Loucy (cell line): ENCODE measurements around the gene M1AP.
A peak's percentile ranks its signal among the peaks of the same experiment; 100 is the strongest.

Experiments
- H2AFZ ChIP-seq: fragments of 200-600 bp; sonication (generic); 2 replicates; pipeline ENCODE4 v1.6.0; 2016; ENCODE audit warnings: antibody characterized with exemption, mild to moderate bottlenecking, low read length, moderate library complexity
- H3F3A ChIP-seq: fragments of 200-600 bp; 2 replicates; pipeline ENCODE4 v1.6.0; 2016; ENCODE audit warnings: antibody characterized with exemption, low read depth, mild to moderate bottlenecking
- H3K27me3 ChIP-seq: fragments of 200-600 bp; sonication (generic); 2 replicates; pipeline ENCODE4 v1.6.1; 2014; ENCODE audit warnings: low read length, mild to moderate bottlenecking; ENCODE audit not compliant: insufficient read depth, poor library complexity, severe bottlenecking
- H3K36me3 ChIP-seq: fragments of 200-600 bp; sonication (generic); 2 replicates; pipeline ENCODE4 v1.6.1; 2016; ENCODE audit warnings: low read length; ENCODE audit not compliant: insufficient read depth
- H3K4me1 ChIP-seq: fragments of 200-600 bp; sonication (generic); 2 replicates; pipeline ENCODE4 v1.5.1; 2014; ENCODE audit warnings: low read length, mild to moderate bottlenecking; ENCODE audit not compliant: insufficient read depth, poor library complexity, severe bottlenecking
- H3K4me2 ChIP-seq: fragments of 200-600 bp; sonication (generic); 2 replicates; pipeline ENCODE4 v1.6.0; 2014; ENCODE audit warnings: antibody characterized with exemption, low read length, low read depth, mild to moderate bottlenecking; ENCODE audit not compliant: poor library complexity, severe bottlenecking
- H3K4me3 ChIP-seq: fragments of 200-600 bp; sonication (generic); 2 replicates; pipeline ENCODE4 v1.5.1; 2014; ENCODE audit warnings: low read length, mild to moderate bottlenecking, mixed read lengths; ENCODE audit not compliant: poor library complexity, severe bottlenecking
- H3K79me2 ChIP-seq: fragments of 200-600 bp; sonication (generic); 2 replicates; pipeline ENCODE4 v1.6.1; 2014; ENCODE audit warnings: low read length; ENCODE audit not compliant: insufficient read depth
- H3K9ac ChIP-seq: fragments of 200-600 bp; sonication (generic); 2 replicates; pipeline ENCODE4 v1.6.0; 2014; ENCODE audit warnings: mild to moderate bottlenecking, low read depth, low read length, moderate library complexity; ENCODE audit not compliant: poor library complexity, severe bottlenecking
- H3K9me2 ChIP-seq: fragments of 200-600 bp; sonication (generic); replicated peaks from 2 replicates; pipeline ENCODE4 v1.6.1; 2016; ENCODE audit warnings: low read depth, low read length, mixed read lengths
- H3K9me3 ChIP-seq: fragments of 200-600 bp; sonication (generic); 2 replicates; pipeline ENCODE4 v1.6.1; 2014; ENCODE audit warnings: mild to moderate bottlenecking, antibody characterized with exemption, low read length, low read depth; ENCODE audit not compliant: insufficient read depth
- H4K20me1 ChIP-seq: fragments of 200-600 bp; sonication (generic); 2 replicates; pipeline ENCODE4 v1.6.0; 2014; ENCODE audit warnings: antibody characterized with exemption, low read length, mild to moderate bottlenecking; ENCODE audit not compliant: insufficient read depth, poor library complexity, severe bottlenecking
- CTCF ChIP-seq: fragments of 200-600 bp; sonication (generic); conservative IDR thresholded peaks from 2 replicates; pipeline ENCODE4 v1.5.1; 2014; ENCODE audit warnings: mild to moderate bottlenecking, antibody characterized with exemption, low read length
- EZH2phosphoT487 ChIP-seq: fragments of 200-600 bp; IDR thresholded peaks from 2 replicates; pipeline ENCODE4 v1.6.1; 2018; ENCODE audit warnings: antibody characterized with exemption, mild to moderate bottlenecking, moderate library complexity, borderline replicate concordance

M1AP gene

DNA sequence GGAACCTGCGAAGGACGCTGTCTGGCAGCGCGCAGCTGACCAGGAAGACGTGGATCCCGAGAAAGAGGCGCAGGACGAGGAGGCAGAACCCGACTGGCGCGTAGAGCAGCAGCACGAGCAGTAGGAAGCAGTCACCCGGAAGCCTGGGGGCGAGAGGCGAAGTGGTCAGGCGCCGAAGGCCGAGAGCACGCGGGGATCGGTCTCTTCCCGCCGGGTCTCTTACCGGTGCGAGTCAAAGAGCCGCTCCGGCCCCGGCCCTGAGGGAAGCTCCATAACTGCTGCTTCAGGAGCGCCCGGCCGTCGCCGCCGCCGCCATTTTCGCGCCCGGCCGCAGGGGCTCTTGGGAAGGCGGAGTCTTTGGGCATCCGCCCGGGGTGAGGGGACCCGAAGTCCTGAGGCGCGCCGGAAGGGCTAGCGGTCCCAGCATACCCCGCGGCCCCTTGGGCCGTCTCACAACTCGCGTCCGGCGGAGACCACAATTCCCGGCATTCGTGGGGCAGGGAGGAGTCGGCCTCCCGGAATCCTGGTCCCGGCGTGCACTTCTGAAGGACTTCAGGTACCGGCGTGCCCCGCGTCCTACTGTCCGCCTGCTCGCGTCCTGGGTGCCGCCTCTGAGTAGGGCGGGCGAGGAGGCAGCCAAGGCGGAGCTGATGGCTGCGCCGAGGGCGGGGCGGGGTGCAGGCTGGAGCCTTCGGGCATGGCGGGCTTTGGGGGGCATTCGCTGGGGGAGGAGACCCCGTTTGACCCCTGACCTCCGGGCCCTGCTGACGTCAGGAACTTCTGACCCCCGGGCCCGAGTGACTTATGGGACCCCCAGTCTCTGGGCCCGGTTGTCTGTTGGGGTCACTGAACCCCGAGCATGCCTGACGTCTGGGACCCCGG lies 118.5 kb downstream of the M1AP start, which contains the start of the genes AUP1 and HTRA2:
Gene AUP1, minus strand, starts transcription at position 350 of the 882 bp plus-strand sequence. Its CDS starts 77 bp downstream, at position 273.
Gene HTRA2, plus strand, starts transcription at position 577 of the 882 bp plus-strand sequence. Its CDS starts 74 bp downstream, at position 651.
- H3K4me3 ChIP-seq: peak within 1 kb of the TSS; percentile 100
- H4K20me1 ChIP-seq: peaks cover 22% of the 10 kb centered on the region
- H3F3A ChIP-seq: 0 out of 2 replicates have a peak, but pooled peaks cover 3% of the 10 kb centered on the region
- no peak for TF ChIP-seq CTCF
- no peak for TF ChIP-seq EZH2phosphoT487
- H3K27me3 ChIP-seq: peaks cover 4% of the 10 kb centered on the region
- H3K4me1 ChIP-seq: peaks cover 35% of the 10 kb centered on the region
- no peaks in the 10 kb centered on the region for H3K9me2 ChIP-seq
- H3K79me2 ChIP-seq: peaks cover 53% of the 10 kb centered on the region
- peak within 1 kb of the TSS; percentile 100 for H3K4me2 ChIP-seq
- no peaks in the 10 kb centered on the region for H3K9me3 ChIP-seq
- H2AFZ ChIP-seq: peak within 1 kb of the TSS; percentile 92
- H3K36me3 ChIP-seq: peaks cover 20% of the 10 kb centered on the region; the same call in 1 of the 2 replicates
- peak within 1 kb of the TSS; percentile 93 for H3K9ac ChIP-seq

GRCh38 chr2:74528600-74529356 lies 119.4 kb downstream of the M1AP start:
- Histone ChIP-seq H3K36me3 (peaks cover 20% of the 10 kb centered on the region; the same call in 1 of the 2 replicates), H3F3A (0 out of 2 replicates have a peak, but pooled peaks cover 3% of the 10 kb centered on the region), H3K9me3 (no peaks in the 10 kb centered on the region), H2AFZ (peak overlapping the region; percentile 80), H3K4me2 (peak overlapping the region; percentile 100), H3K4me3 (peak overlapping the region; percentile 100), H3K9me2 (no peaks in the 10 kb centered on the region), H4K20me1 (peaks cover 22% of the 10 kb centered on the region), H3K4me1 (peaks cover 35% of the 10 kb centered on the region), H3K9ac (peak overlapping the region; percentile 93), H3K27me3 (peaks cover 4% of the 10 kb centered on the region), H3K79me2 (peaks cover 53% of the 10 kb centered on the region)
- TF ChIP-seq CTCF: peak; percentile 23
- TF ChIP-seq EZH2phosphoT487: no peak

GRCh38 chr2:74527741-74528140 lies 120.4 kb downstream of the M1AP start:
- Histone ChIP-seq H4K20me1 (peaks cover 22% of the 10 kb centered on the region), H3K4me1 (peaks cover 35% of the 10 kb centered on the region), H3K9me2 (no peaks in the 10 kb centered on the region), H3K4me3 (peak overlapping the region; percentile 100), H2AFZ (no peak overlapping the region), H3K27me3 (peaks cover 4% of the 10 kb centered on the region), H3F3A (0 out of 2 replicates have a peak, but pooled peaks cover 3% of the 10 kb centered on the region), H3K36me3 (peaks cover 19% of the 10 kb centered on the region; the same call in 1 of the 2 replicates), H3K9ac (peak overlapping the region; percentile 93), H3K9me3 (no peaks in the 10 kb centered on the region), H3K4me2 (peak overlapping the region; percentile 100), H3K79me2 (peaks cover 53% of the 10 kb centered on the region)
- no peak for TF ChIP-seq EZH2phosphoT487
- no peak for TF ChIP-seq CTCF
